ENCODE data around the gene ZDHHC14.

DNA sequence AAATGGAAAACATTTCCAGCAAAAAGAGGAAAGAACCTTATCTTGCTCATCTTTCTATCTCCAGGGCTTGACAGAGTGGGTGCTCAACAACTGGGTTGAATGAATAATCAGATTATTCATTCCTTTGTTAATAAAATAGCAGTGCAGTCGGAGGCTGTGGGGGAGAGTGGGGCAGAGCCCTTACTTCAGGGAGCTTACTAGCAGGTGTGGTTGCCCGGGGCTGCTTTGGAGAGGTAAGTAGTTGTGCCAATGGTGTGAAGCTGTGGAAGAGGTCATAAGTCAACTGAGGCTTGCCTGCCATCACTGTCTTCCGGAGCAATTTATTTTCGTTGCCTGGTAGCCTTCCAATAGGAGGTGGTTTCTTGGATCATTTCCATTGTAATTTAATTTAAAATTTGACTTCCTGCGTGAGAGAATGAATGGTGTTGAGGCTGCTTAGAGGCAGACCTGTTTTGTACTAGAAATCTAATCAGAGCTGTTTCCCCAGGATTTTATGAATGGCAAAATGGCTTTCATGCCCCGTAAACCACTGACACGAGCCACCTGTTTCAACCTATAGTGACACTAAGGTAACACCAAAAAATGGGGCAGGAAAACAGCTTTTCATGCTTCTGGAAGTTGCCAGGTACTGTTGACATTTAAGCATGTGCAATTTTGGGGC, 51.4 kb downstream of the ZDHHC14 start:
- TF ChIP-seq, protein P1, sequence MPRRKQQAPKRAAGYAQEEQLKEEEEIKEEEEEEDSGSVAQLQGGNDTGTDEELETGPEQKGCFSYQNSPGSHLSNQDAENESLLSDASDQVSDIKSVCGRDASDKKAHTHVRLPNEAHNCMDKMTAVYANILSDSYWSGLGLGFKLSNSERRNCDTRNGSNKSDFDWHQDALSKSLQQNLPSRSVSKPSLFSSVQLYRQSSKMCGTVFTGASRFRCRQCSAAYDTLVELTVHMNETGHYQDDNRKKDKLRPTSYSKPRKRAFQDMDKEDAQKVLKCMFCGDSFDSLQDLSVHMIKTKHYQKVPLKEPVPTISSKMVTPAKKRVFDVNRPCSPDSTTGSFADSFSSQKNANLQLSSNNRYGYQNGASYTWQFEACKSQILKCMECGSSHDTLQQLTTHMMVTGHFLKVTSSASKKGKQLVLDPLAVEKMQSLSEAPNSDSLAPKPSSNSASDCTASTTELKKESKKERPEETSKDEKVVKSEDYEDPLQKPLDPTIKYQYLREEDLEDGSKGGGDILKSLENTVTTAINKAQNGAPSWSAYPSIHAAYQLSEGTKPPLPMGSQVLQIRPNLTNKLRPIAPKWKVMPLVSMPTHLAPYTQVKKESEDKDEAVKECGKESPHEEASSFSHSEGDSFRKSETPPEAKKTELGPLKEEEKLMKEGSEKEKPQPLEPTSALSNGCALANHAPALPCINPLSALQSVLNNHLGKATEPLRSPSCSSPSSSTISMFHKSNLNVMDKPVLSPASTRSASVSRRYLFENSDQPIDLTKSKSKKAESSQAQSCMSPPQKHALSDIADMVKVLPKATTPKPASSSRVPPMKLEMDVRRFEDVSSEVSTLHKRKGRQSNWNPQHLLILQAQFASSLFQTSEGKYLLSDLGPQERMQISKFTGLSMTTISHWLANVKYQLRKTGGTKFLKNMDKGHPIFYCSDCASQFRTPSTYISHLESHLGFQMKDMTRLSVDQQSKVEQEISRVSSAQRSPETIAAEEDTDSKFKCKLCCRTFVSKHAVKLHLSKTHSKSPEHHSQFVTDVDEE (CRISPR knock-in tag; IDR thresholded peaks at IDR 0.05): no peak
- no peak for TF ChIP-seq BACH2 (CRISPR knock-in tag; IDR thresholded peaks at IDR 0.05; ENCODE audit: borderline replicate concordance)
- no peak for TF ChIP-seq ARNTL (CRISPR knock-in tag; IDR thresholded peaks at IDR 0.05; ENCODE audit: borderline replicate concordance, low read depth)
- TF ChIP-seq RARB (CRISPR knock-in tag; IDR thresholded peaks at IDR 0.05): no peak
- no peak for TF ChIP-seq OSR1 (CRISPR knock-in tag; IDR thresholded peaks at IDR 0.05)
- TF ChIP-seq GLIS3 (CRISPR knock-in tag; IDR thresholded peaks at IDR 0.05): no peak

Measured in SK-N-SH treated with all-trans-retinoic acid at 6 μM for 48 hours (cell line).